Measurements from ENCODE around the gene SMIM22. TPM values are rescaled to one million over a fixed set of nuclear protein-coding genes. Genes with fewer than 3 reads are reported as not detected.

The SMIM22 gene
- polyA plus RNA-seq, 2 of the 4 experiments (the other 2 are of a cell fraction) = not detected

GRCh38 chr16:4771646-4772045 is 23.5 kb upstream of the SMIM22 start:
- Histone ChIP-seq H3K27ac (no peak overlapping the region), H3K4me1 (peaks cover 9% of the 10 kb centered on the region; the same call in 2 of the 3 replicates), H3K9me3 (no peaks in the 10 kb centered on the region), H3K4me3 (no peak overlapping the region), H3K4me2 (no peak overlapping the region)
- no peak for ATAC-seq
- WGBS (ENCODE audit: missing lambda C conversion rate) = 64% methylated on average over 3 of the region's 3 CpGs
- no peak for TF ChIP-seq ELK1 (IDR thresholded peaks at IDR 0.05; ENCODE audit: low read depth, low read length)
- no peak for TF ChIP-seq RNF2 (IDR thresholded peaks at IDR 0.05; ENCODE audit: borderline replicate concordance, low read depth)
- TF ChIP-seq MAFK (IDR thresholded peaks at IDR 0.05; ENCODE audit: partially characterized antibody) = no peak
- TF ChIP-seq MAZ (IDR thresholded peaks at IDR 0.05; ENCODE audit: borderline replicate concordance, low read depth, low read length) = no peak
- no peak for TF ChIP-seq EP300 (IDR thresholded peaks at IDR 0.05)
- no peak for TF ChIP-seq REST (IDR thresholded peaks at IDR 0.05)
- TF ChIP-seq RAD21 (conservative IDR thresholded peaks at IDR 0.05 in 1 of 2, IDR thresholded peaks at IDR 0.05 in 1 of 2) = no peak
- no peak for TF ChIP-seq RARB (CRISPR knock-in tag; IDR thresholded peaks at IDR 0.05)
- no peak for TF ChIP-seq CTCF (IDR thresholded peaks at IDR 0.05)
- no peak for TF ChIP-seq POLR2AphosphoS2 (conservative IDR thresholded peaks at IDR 0.05; ENCODE audit: low read length)
- TF ChIP-seq HDAC2 (IDR thresholded peaks at IDR 0.05) = no peak
- no peak for TF ChIP-seq GATA3 (IDR thresholded peaks at IDR 0.05; ENCODE audit: borderline replicate concordance)
- TF ChIP-seq HMGXB4 (CRISPR knock-in tag; IDR thresholded peaks at IDR 0.05; ENCODE audit: borderline replicate concordance) = no peak
- no peak for TF ChIP-seq CEBPB (IDR thresholded peaks at IDR 0.05)
- CTCF ChIA-PET = interaction anchor here (0.7 to 1.3 kb wide), 4 partner anchors 10 to 185 kb away, joined by 3 to 4 read pairs (median 3); no protein-coding TSS in a partner anchor
- FAIRE-seq = no peak
- DNase-seq (ENCODE audit: low read depth in 1 of 2, low spot score in 1 of 2) = no peak
- POLR2A ChIA-PET = no interaction called here

GRCh38 chr16:4772351-4772750 is 22.8 kb upstream of the SMIM22 start:
- H3K4me3 ChIP-seq = no peak overlapping the region
- 71% methylated on average over 5 of the region's 5 CpGs for WGBS (ENCODE audit: missing lambda C conversion rate)
- ChIA-PET POLR2A (no interaction called here), CTCF (interaction anchor here (0.6 to 1.3 kb wide), 4 partner anchors 24 to 184 kb away, joined by 3 to 4 read pairs (median 3); partner anchors contain the start of genes ANKS3 and DNAAF8)
- no peak overlapping the region for H3K27ac ChIP-seq
- no peak overlapping the region for H3K4me2 ChIP-seq
- FAIRE-seq (no peak), DNase-seq (ENCODE audit: low read depth in 1 of 2, low spot score in 1 of 2) (no peak), ATAC-seq (no peak)
- H3K9me3 ChIP-seq = no peaks in the 10 kb centered on the region
- peaks cover 9% of the 10 kb centered on the region; the same call in 2 of the 3 replicates for H3K4me1 ChIP-seq
- TF ChIP-seq NFE2L2 (conservative IDR thresholded peaks at IDR 0.05; ENCODE audit: low read length) = no peak
- no peak for TF ChIP-seq RNF2 (IDR thresholded peaks at IDR 0.05; ENCODE audit: borderline replicate concordance, low read depth)
- no peak for TF ChIP-seq HDAC2 (IDR thresholded peaks at IDR 0.05)
- no peak for TF ChIP-seq EP300 (IDR thresholded peaks at IDR 0.05)
- no peak for TF ChIP-seq E2F6 (IDR thresholded peaks at IDR 0.05; ENCODE audit: borderline replicate concordance, low read depth)
- TF ChIP-seq CHD2 (IDR thresholded peaks at IDR 0.05; ENCODE audit: low read length, partially characterized antibody) = no peak
- TF ChIP-seq TFCP2L1 (CRISPR knock-in tag; IDR thresholded peaks at IDR 0.05) = no peak
- no peak for TF ChIP-seq CHD4 (IDR thresholded peaks at IDR 0.05; ENCODE audit: borderline replicate concordance)
- no peak for TF ChIP-seq ZFP36 (IDR thresholded peaks at IDR 0.05; ENCODE audit: borderline replicate concordance, partially characterized antibody)
- TF ChIP-seq HMGXB4 (CRISPR knock-in tag; IDR thresholded peaks at IDR 0.05; ENCODE audit: borderline replicate concordance) = no peak
- no peak for TF ChIP-seq USF2 (IDR thresholded peaks at IDR 0.05)
- no peak for TF ChIP-seq EHF (CRISPR knock-in tag; IDR thresholded peaks at IDR 0.05)
- no peak for TF ChIP-seq MAX (IDR thresholded peaks at IDR 0.05)
- TF ChIP-seq ESRRA (IDR thresholded peaks at IDR 0.05; ENCODE audit: borderline replicate concordance, low read length) = no peak
